ENCODE measurements around the gene MYL2.

DNA sequence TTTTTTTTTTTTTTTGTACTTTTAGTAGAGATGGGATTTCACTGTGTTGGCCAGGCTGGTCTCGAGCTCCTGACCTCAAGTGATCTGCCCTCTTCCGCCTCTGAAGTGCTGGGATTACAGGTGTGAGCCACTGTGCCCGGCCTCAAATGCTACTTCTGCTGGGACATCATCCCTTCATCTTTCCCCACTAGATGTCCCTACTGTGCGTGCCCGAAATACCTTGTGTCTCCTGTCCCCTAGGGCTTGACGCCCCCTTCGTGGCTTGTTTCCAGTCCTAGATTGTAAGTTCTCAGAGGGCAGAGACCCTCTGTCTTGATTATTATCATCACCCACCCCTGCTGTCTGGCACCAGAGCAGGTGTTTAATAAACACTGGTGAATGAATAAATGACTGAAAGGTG lies 58.6 kb downstream of the MYL2 start:
- TF ChIP-seq, protein P1, sequence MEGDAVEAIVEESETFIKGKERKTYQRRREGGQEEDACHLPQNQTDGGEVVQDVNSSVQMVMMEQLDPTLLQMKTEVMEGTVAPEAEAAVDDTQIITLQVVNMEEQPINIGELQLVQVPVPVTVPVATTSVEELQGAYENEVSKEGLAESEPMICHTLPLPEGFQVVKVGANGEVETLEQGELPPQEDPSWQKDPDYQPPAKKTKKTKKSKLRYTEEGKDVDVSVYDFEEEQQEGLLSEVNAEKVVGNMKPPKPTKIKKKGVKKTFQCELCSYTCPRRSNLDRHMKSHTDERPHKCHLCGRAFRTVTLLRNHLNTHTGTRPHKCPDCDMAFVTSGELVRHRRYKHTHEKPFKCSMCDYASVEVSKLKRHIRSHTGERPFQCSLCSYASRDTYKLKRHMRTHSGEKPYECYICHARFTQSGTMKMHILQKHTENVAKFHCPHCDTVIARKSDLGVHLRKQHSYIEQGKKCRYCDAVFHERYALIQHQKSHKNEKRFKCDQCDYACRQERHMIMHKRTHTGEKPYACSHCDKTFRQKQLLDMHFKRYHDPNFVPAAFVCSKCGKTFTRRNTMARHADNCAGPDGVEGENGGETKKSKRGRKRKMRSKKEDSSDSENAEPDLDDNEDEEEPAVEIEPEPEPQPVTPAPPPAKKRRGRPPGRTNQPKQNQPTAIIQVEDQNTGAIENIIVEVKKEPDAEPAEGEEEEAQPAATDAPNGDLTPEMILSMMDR (IDR thresholded peaks at IDR 0.05): no peak
- TF ChIP-seq POLR2A (IDR thresholded peaks at IDR 0.05): no peak
- no peak for TF ChIP-seq EP300 (IDR thresholded peaks at IDR 0.05)

Measured in suprapubic skin (tissue), 3 donors.